ENCODE results near the gene KSR2.

Gene KSR2

DNA sequence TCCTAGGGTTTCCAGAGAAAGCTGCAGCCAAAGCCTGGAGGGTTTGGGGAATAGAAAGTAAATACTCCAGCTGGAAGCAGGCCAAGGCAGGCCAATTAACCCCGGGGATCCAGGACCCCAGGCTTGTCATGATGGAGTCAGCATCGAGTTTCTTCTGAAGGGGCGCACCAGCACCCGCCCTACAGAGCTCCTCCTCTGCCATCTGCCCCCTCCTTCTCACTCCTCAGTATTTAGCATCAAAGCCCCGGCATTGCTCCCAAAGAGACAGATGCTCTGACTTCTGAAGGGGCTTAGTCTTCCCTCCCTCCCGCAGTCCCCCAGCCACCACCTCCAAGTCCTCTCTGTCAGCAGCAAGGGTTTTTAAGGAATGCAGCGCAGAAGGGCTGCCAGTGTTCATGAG lies 322.3 kb downstream of the KSR2 start:
- Histone ChIP-seq H3K9me3 (ENCODE audit: control insufficient read depth, insufficient read depth, low read length) (no peaks in the 10 kb centered on the region), H3K79me2 (ENCODE audit: control insufficient read depth, low read length) (no peaks in the 10 kb centered on the region), H4K20me1 (ENCODE audit: control insufficient read depth, insufficient read depth, low read depth, low read length) (no peaks in the 10 kb centered on the region), H3K4me3 (ENCODE audit: low read length) (no peak overlapping the region), H3F3A (ENCODE audit: control insufficient read depth, insufficient read depth) (no peaks in the 10 kb centered on the region), H3K27me3 (ENCODE audit: control insufficient read depth, low read length) (no peaks in the 10 kb centered on the region), H3K27ac (ENCODE audit: low read depth, low read length) (no peak overlapping the region), H3K36me3 (ENCODE audit: control insufficient read depth, low read length) (no peaks in the 10 kb centered on the region), H3K4me2 (ENCODE audit: low read length) (no peak overlapping the region), H3K9me2 (replicated peaks; ENCODE audit: control insufficient read depth, low read length) (no peaks in the 10 kb centered on the region), H3K4me1 (ENCODE audit: control insufficient read depth, low read length) (no peaks in the 10 kb centered on the region)
- TF ChIP-seq, protein P1, sequence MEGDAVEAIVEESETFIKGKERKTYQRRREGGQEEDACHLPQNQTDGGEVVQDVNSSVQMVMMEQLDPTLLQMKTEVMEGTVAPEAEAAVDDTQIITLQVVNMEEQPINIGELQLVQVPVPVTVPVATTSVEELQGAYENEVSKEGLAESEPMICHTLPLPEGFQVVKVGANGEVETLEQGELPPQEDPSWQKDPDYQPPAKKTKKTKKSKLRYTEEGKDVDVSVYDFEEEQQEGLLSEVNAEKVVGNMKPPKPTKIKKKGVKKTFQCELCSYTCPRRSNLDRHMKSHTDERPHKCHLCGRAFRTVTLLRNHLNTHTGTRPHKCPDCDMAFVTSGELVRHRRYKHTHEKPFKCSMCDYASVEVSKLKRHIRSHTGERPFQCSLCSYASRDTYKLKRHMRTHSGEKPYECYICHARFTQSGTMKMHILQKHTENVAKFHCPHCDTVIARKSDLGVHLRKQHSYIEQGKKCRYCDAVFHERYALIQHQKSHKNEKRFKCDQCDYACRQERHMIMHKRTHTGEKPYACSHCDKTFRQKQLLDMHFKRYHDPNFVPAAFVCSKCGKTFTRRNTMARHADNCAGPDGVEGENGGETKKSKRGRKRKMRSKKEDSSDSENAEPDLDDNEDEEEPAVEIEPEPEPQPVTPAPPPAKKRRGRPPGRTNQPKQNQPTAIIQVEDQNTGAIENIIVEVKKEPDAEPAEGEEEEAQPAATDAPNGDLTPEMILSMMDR (IDR thresholded peaks at IDR 0.05; ENCODE audit: low read depth, low read length, poor library complexity, severe bottlenecking): no peak
- TF ChIP-seq EZH2phosphoT487 (IDR thresholded peaks at IDR 0.05; ENCODE audit: borderline replicate concordance, low read length): no peak

DNA sequence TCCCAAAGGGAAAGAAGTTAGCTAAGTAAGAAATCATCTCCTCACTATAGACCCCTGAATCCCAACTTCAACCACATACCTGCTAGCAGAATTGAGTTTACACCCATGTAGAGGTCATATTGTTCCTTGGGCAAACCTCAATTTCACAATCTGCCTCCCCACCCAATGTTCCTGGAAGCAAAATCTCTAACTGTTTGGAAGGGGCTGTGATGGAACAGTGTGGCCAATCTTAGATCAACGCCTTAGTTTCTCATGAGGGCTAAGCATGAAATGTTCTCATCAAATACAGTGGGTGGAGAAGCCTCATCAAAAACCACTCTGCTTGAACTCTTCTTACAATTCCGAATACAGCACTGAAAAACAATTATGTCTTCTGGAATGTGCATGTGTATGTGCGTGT lies 323.3 kb downstream of the KSR2 start:
- Histone ChIP-seq H4K20me1 (ENCODE audit: control insufficient read depth, insufficient read depth, low read depth, low read length) (no peaks in the 10 kb centered on the region), H3F3A (ENCODE audit: control insufficient read depth, insufficient read depth) (no peaks in the 10 kb centered on the region), H3K9me3 (ENCODE audit: control insufficient read depth, insufficient read depth, low read length) (no peaks in the 10 kb centered on the region), H3K4me3 (ENCODE audit: low read length) (no peak overlapping the region), H3K9me2 (replicated peaks; ENCODE audit: control insufficient read depth, low read length) (no peaks in the 10 kb centered on the region), H3K36me3 (ENCODE audit: control insufficient read depth, low read length) (no peaks in the 10 kb centered on the region), H3K4me1 (ENCODE audit: control insufficient read depth, low read length) (no peaks in the 10 kb centered on the region), H3K27ac (ENCODE audit: low read depth, low read length) (no peak overlapping the region), H3K27me3 (ENCODE audit: control insufficient read depth, low read length) (no peaks in the 10 kb centered on the region), H3K79me2 (ENCODE audit: control insufficient read depth, low read length) (no peaks in the 10 kb centered on the region), H3K4me2 (ENCODE audit: low read length) (no peak overlapping the region)
- TF ChIP-seq EZH2phosphoT487 (IDR thresholded peaks at IDR 0.05; ENCODE audit: borderline replicate concordance, low read length): no peak
- TF ChIP-seq, protein P1 (IDR thresholded peaks at IDR 0.05; ENCODE audit: low read depth, low read length, poor library complexity, severe bottlenecking): no peak

DNA sequence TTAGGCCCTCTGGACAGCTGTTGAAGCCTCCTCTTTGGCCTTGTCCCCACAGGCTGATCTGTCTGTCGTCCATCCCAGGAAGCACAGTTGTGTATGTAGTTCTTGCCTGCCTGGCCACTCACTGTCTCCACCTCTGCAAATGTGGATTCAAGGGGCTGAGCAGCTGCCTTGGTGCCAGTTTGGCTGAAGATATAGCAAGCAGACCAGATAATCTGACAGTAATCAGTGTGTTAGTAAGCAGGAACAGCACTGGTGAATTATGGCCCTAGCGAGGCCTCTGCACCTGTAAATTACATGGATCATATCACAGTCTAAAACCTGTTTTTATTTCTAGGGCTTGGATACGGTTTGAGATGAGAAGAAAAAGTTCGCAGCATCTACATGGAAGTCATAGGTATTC lies 324.8 kb downstream of the KSR2 start:
- no peaks in the 10 kb centered on the region for H4K20me1 ChIP-seq (ENCODE audit: control insufficient read depth, insufficient read depth, low read depth, low read length)
- H3F3A ChIP-seq (ENCODE audit: control insufficient read depth, insufficient read depth): no peaks in the 10 kb centered on the region
- no peak overlapping the region for H3K4me2 ChIP-seq (ENCODE audit: low read length)
- no peaks in the 10 kb centered on the region for H3K79me2 ChIP-seq (ENCODE audit: control insufficient read depth, low read length)
- no peak overlapping the region for H3K4me3 ChIP-seq (ENCODE audit: low read length)
- no peaks in the 10 kb centered on the region for H3K27me3 ChIP-seq (ENCODE audit: control insufficient read depth, low read length)
- no peak for TF ChIP-seq EZH2phosphoT487 (IDR thresholded peaks at IDR 0.05; ENCODE audit: borderline replicate concordance, low read length)
- TF ChIP-seq, protein P1 (IDR thresholded peaks at IDR 0.05; ENCODE audit: low read depth, low read length, poor library complexity, severe bottlenecking): no peak
- no peaks in the 10 kb centered on the region for H3K4me1 ChIP-seq (ENCODE audit: control insufficient read depth, low read length)
- H3K9me3 ChIP-seq (ENCODE audit: control insufficient read depth, insufficient read depth, low read length): no peaks in the 10 kb centered on the region
- no peaks in the 10 kb centered on the region for H3K36me3 ChIP-seq (ENCODE audit: control insufficient read depth, low read length)
- H3K9me2 ChIP-seq (replicated peaks; ENCODE audit: control insufficient read depth, low read length): no peaks in the 10 kb centered on the region
- no peak overlapping the region for H3K27ac ChIP-seq (ENCODE audit: low read depth, low read length)

DNA sequence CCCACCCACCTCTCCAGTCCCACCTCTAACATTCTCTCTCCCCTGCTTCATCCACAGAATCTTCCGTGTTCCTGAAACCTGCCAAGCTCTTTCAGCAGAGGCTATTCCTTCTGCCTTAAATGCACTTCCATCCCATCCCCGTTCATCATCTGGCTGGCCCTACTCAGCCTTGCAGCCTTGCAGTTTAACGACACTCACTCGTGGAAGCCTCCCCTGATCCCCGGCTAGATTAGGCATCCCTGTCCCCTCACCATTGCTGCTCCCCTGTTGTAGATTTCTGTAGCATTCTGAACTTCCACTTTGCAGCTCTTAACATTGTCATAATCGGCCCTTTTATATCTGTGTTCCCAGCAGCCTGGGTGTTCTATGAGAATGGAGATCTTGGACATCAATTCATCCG lies 326.9 kb downstream of the KSR2 start:
- TF ChIP-seq EZH2phosphoT487 (IDR thresholded peaks at IDR 0.05; ENCODE audit: borderline replicate concordance, low read length): no peak
- TF ChIP-seq, protein P1 (IDR thresholded peaks at IDR 0.05; ENCODE audit: low read depth, low read length, poor library complexity, severe bottlenecking): no peak
- Histone ChIP-seq H3K27me3 (ENCODE audit: control insufficient read depth, low read length) (no peaks in the 10 kb centered on the region), H3K4me3 (ENCODE audit: low read length) (no peak overlapping the region), H3K79me2 (ENCODE audit: control insufficient read depth, low read length) (no peaks in the 10 kb centered on the region), H3K4me2 (ENCODE audit: low read length) (no peak overlapping the region), H3K36me3 (ENCODE audit: control insufficient read depth, low read length) (no peaks in the 10 kb centered on the region), H3K9me3 (ENCODE audit: control insufficient read depth, insufficient read depth, low read length) (no peaks in the 10 kb centered on the region), H3K9me2 (replicated peaks; ENCODE audit: control insufficient read depth, low read length) (no peaks in the 10 kb centered on the region), H3F3A (ENCODE audit: control insufficient read depth, insufficient read depth) (no peaks in the 10 kb centered on the region), H4K20me1 (ENCODE audit: control insufficient read depth, insufficient read depth, low read depth, low read length) (no peaks in the 10 kb centered on the region), H3K27ac (ENCODE audit: low read depth, low read length) (no peak overlapping the region), H3K4me1 (ENCODE audit: control insufficient read depth, low read length) (no peaks in the 10 kb centered on the region)
